IMR-90 (cell line): ENCODE measurements around the gene COG2. TPM values are rescaled to one million over a fixed set of nuclear protein-coding genes. Genes with fewer than 3 reads are reported as not detected.

Source experiments
- ATAC-seq: fragments of 200-7000 bp; cut with Tn5 transposase; 2 replicates; pipeline ENCODE4 v1.9.1; 2020; ENCODE audit warnings: low read depth, mild to moderate bottlenecking, moderate library complexity
- BruUV-seq: library from RNA; stranded (reverse); fragments of 400-500 nt; replicated peaks from 2 replicates; lab custom pipeline; 2021; lab: Mats Ljungman, UMichigan
- CTCF ChIA-PET: fragments of 300-600 bp; formaldehyde crosslinking; extraction: SDS; loops from one replicate; lab custom pipeline; 2021; ENCODE audit warnings: antibody characterized with exemption; lab: Yijun Ruan, JAX
- POLR2A ChIA-PET: fragments of 300-600 bp; sonication (Branson Sonifier 250); formaldehyde crosslinking; loops from one replicate; lab custom pipeline; 2022; ENCODE audit warnings: antibody characterized with exemption; ENCODE audit not compliant: unreplicated experiment; lab: Charles Lee
- DNase-seq: peaks from one replicate; pipeline ENCODE4 v3.0.0; 2013
- H2AFZ ChIP-seq: replicated peaks from 2 replicates; pipeline ENCODE3; 2013; ENCODE audit warnings: low read length, mild to moderate bottlenecking; ENCODE audit not compliant: poor library complexity
- H2AK5ac ChIP-seq: 2 replicates; pipeline ENCODE4 v1.6.1; 2013; ENCODE audit warnings: low read depth, low read length, inconsistent platforms
- H2AK9ac ChIP-seq: replicated peaks from 2 replicates; pipeline ENCODE3; 2013; ENCODE audit warnings: mild to moderate bottlenecking, low read depth, low read length, moderate library complexity; ENCODE audit not compliant: poor library complexity
- H2BK120ac ChIP-seq: 2 replicates; pipeline ENCODE4 v1.6.1; 2013; ENCODE audit warnings: low read depth, low read length, inconsistent platforms
- H2BK15ac ChIP-seq: 3 replicates; pipeline ENCODE4 v1.6.1; 2013; ENCODE audit warnings: low read depth, low read length, inconsistent platforms
- H2BK20ac ChIP-seq: 2 replicates; pipeline ENCODE4 v1.6.1; 2013; ENCODE audit warnings: low read depth, mild to moderate bottlenecking, inconsistent platforms, low read length, moderate library complexity
- H2BK5ac ChIP-seq: 2 replicates; pipeline ENCODE4 v1.6.1; 2013; ENCODE audit warnings: mild to moderate bottlenecking, low read depth, low read length, inconsistent platforms; ENCODE audit not compliant: poor library complexity, severe bottlenecking
- H3K14ac ChIP-seq: replicated peaks from 2 replicates; pipeline ENCODE4 v1.6.1; 2013; ENCODE audit warnings: low read depth, low read length, inconsistent platforms
- H3K18ac ChIP-seq: 2 replicates; pipeline ENCODE4 v1.6.1; 2013; ENCODE audit warnings: low read depth, low read length, control low read depth
- H3K23ac ChIP-seq: 2 replicates; pipeline ENCODE4 v1.6.1; 2013; ENCODE audit warnings: low read depth, low read length, inconsistent platforms
- H3K27ac ChIP-seq: 2 replicates; pipeline ENCODE4 v1.5.1; 2013; ENCODE audit warnings: mild to moderate bottlenecking, control low read depth, low read length; ENCODE audit not compliant: insufficient read depth
- H3K27me3 ChIP-seq: 2 replicates; pipeline ENCODE4 v1.6.1; 2013; ENCODE audit warnings: low read length; ENCODE audit not compliant: control insufficient read depth, insufficient read depth
- H3K36me3 ChIP-seq: 2 replicates; pipeline ENCODE4 v1.6.1; 2013; ENCODE audit warnings: low read length, mixed read lengths; ENCODE audit not compliant: control insufficient read depth, insufficient read depth
- H3K4ac ChIP-seq: 2 replicates; pipeline ENCODE4 v1.6.1; 2013; ENCODE audit warnings: low read depth, low read length, inconsistent platforms
- H3K4me1 ChIP-seq: 2 replicates; pipeline ENCODE4 v1.6.1; 2013; ENCODE audit warnings: low read length, mixed read lengths; ENCODE audit not compliant: control insufficient read depth, insufficient read depth
- H3K4me2 ChIP-seq: 2 replicates; pipeline ENCODE4 v1.6.1; 2013; ENCODE audit warnings: low read depth, mild to moderate bottlenecking, control low read depth, low read length, moderate library complexity
- H3K4me3 ChIP-seq: 2 replicates; pipeline ENCODE4 v1.5.1; 2013; ENCODE audit warnings: low read depth, mild to moderate bottlenecking, control low read depth, low read length, moderate library complexity; ENCODE audit not compliant: insufficient read depth
- H3K56ac ChIP-seq: 2 replicates; pipeline ENCODE4 v1.6.1; 2013; ENCODE audit warnings: low read length, inconsistent platforms; ENCODE audit not compliant: insufficient read depth; ENCODE audit errors: extremely low read depth
- H3K79me1 ChIP-seq, 2 experiments: 2 replicates each; pipeline ENCODE4 v1.6.1; 2013; ENCODE audit warnings: low read length in 2 of 2, inconsistent platforms in 1 of 2, low read depth in 1 of 2
- H3K9ac ChIP-seq: 2 replicates; pipeline ENCODE4 v1.6.1; 2013; ENCODE audit warnings: low read depth, low read length, control low read depth
- H3K9me1 ChIP-seq: 2 replicates; pipeline ENCODE4 v1.6.1; 2013; ENCODE audit warnings: low read length, inconsistent platforms; ENCODE audit not compliant: insufficient read depth
- H3K9me3 ChIP-seq: 2 replicates; pipeline ENCODE4 v1.6.1; 2013; ENCODE audit warnings: low read length; ENCODE audit not compliant: control insufficient read depth, insufficient read depth
- H4K20me1 ChIP-seq: 2 replicates; pipeline ENCODE4 v1.6.1; 2013; ENCODE audit warnings: low read length, inconsistent platforms; ENCODE audit not compliant: insufficient read depth
- H4K5ac ChIP-seq: 2 replicates; pipeline ENCODE4 v1.6.1; 2013; ENCODE audit warnings: mild to moderate bottlenecking, low read depth, low read length, control low read depth
- H4K8ac ChIP-seq, 2 experiments: 2 replicates each; pipeline ENCODE4 v1.6.1; 2013; ENCODE audit warnings: low read depth in 2 of 2, low read length in 2 of 2, control low read depth in 1 of 2, inconsistent platforms in 1 of 2
- H4K91ac ChIP-seq: 2 replicates; pipeline ENCODE4 v1.6.1; 2013; ENCODE audit warnings: low read depth, low read length, inconsistent platforms; ENCODE audit not compliant: insufficient read depth
- CEBPB ChIP-seq: IDR thresholded peaks from 2 replicates; pipeline ENCODE4 v1.6.1; 2012; ENCODE audit warnings: low read depth, low read length, improper control_type of control experiment
- MAFK ChIP-seq: IDR thresholded peaks from 2 replicates; pipeline ENCODE4 v1.6.1; 2012; ENCODE audit warnings: low read depth, low read length, improper control_type of control experiment
- WGBS, 2 experiments: methylation state at CpG; one replicate each; pipeline versions ENCODE4 v1.1.5 to v1.1.7; 2013; ENCODE audit warnings: missing lambda C conversion rate in 2 of 2; ENCODE audit not compliant: insufficient read length in 1 of 2; ENCODE audit errors: extremely low coverage in 2 of 2; 5-methylcytosine and 5-hydroxymethylcytosine counted together
- dilution Hi-C: fragments of 300-500 bp; cut with HindIII; formaldehyde crosslinking; loops from one replicate; pipeline ENCODE4 v1.14.3; 2018; ENCODE audit warnings: low sequenced_read_pairs; ENCODE audit not compliant: unreplicated experiment
- in situ Hi-C: fragments of 300-500 bp; cut with MboI; formaldehyde crosslinking; loops from 3 replicates; pipeline ENCODE4 v1.14.3; 2019; ENCODE audit warnings: low sequenced_read_pairs, inconsistent platforms, mixed read lengths
- intact Hi-C: fragments of 100-400 bp; cut with micrococcal nuclease; formaldehyde crosslinking; loops from 2 replicates; pipeline ENCODE4 v1.10.0; 2022
- polyA plus RNA-seq, 3 experiments: library from polyadenylated mRNA; depleted of rRNA; stranded (reverse); fragments of >200 nt; gene quantifications; 2 replicates each; pipeline ENCODE4 v1.2.3, GENCODE V29; 2012; ENCODE audit warnings: low replicate concordance in 1 of 3
- total RNA-seq: library from RNA; depleted of rRNA; stranded (reverse); fragments of >200 nt; gene quantifications from 2 replicates; pipeline ENCODE4 v1.2.3, GENCODE V29; 2012
- TF ChIP-seq, protein P1 (sequence below): conservative IDR thresholded peaks from 2 replicates; pipeline ENCODE4 v1.5.1; 2012; ENCODE audit warnings: mild to moderate bottlenecking, low read depth, low read length, improper control_type of control experiment

Gene COG2
- total and polyA plus RNA-seq, 2 of the 4 experiments (the other 2 are of a cell fraction), result 9.1 to 16.7 TPM

DNA sequence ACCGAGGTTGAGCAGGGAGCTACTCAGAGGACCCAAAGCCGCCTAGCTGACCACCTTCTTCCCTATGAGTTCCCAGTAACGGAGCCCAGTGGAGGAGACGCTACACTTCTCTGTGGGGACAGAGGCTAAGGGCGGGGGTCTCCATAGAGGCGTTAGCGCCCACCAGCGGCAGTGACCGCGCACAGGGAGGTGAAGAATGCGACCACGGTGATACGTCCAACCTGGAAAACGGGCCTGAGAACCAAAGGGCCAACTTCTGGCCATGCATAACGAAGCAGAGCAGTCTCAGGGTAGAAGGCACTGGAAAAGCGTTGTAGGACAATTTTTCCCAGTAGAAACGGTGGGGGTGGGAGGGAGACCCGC lies 400 bp upstream of the COG2 start:
- Histone ChIP-seq H4K20me1 (peaks cover 5% of the 10 kb centered on the region; the same call in 1 of the 2 replicates), H3K27me3 (peaks cover 12% of the 10 kb centered on the region), H3K27ac (no peak overlapping the region), H2AFZ (peak overlapping the region; percentile 99), H2BK20ac (no peak overlapping the region), H2AK9ac (peak overlapping the region; percentile 70), H2BK15ac (no peak overlapping the region), H4K5ac (no peak overlapping the region), H4K91ac (no peak overlapping the region), H3K4me3 (peak overlapping the region; percentile 30), H3K9me3 (no peaks in the 10 kb centered on the region), H4K8ac (no peak overlapping the region), H3K23ac (no peak overlapping the region), H3K56ac (no peak overlapping the region), H3K18ac (no peak overlapping the region), H3K79me1 (peaks cover 14 to 37% of the 10 kb centered on the region in 2 experiments), H2BK120ac (no peak overlapping the region), H3K4me1 (peaks cover 4% of the 10 kb centered on the region), H2AK5ac (no peak overlapping the region), H3K9ac (no peak overlapping the region), H3K36me3 (no peaks in the 10 kb centered on the region), H2BK5ac (no peak overlapping the region), H3K9me1 (peaks cover 9% of the 10 kb centered on the region), H3K14ac (no peak overlapping the region; the same call in 1 of the 2 replicates), H3K4ac (no peak overlapping the region), H3K4me2 (peak overlapping the region; percentile 80)
- CTCF ChIA-PET, result interaction anchor here (0.6 to 1.7 kb wide), 4 partner anchors 25 to 754 kb away, joined by 3 to 10 read pairs (median 5); no protein-coding TSS in a partner anchor
- ATAC-seq (no peak), DNase-seq (no peak)
- dilution Hi-C loops, result no loop called here
- in situ Hi-C loops, result loop anchor here (10.0 kb wide), 1 partner anchor 133 kb away; no protein-coding TSS in a partner anchor
- intact Hi-C loops, result loop anchor here (1.0 to 5.0 kb wide), 5 partner anchors 131 to 570 kb away; partner anchors contain the start of gene TTC13
- POLR2A ChIA-PET, result no interaction called here
- no TSS peak for BruUV-seq
- no peak for TF ChIP-seq MAFK
- TF ChIP-seq, protein P1, sequence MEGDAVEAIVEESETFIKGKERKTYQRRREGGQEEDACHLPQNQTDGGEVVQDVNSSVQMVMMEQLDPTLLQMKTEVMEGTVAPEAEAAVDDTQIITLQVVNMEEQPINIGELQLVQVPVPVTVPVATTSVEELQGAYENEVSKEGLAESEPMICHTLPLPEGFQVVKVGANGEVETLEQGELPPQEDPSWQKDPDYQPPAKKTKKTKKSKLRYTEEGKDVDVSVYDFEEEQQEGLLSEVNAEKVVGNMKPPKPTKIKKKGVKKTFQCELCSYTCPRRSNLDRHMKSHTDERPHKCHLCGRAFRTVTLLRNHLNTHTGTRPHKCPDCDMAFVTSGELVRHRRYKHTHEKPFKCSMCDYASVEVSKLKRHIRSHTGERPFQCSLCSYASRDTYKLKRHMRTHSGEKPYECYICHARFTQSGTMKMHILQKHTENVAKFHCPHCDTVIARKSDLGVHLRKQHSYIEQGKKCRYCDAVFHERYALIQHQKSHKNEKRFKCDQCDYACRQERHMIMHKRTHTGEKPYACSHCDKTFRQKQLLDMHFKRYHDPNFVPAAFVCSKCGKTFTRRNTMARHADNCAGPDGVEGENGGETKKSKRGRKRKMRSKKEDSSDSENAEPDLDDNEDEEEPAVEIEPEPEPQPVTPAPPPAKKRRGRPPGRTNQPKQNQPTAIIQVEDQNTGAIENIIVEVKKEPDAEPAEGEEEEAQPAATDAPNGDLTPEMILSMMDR, result no peak
- TF ChIP-seq CEBPB, result no peak
- 18% methylated on average over 7 of the region's 18 CpGs; no CpG with 5 or more reads in 1 of the 2 experiments for WGBS, 2 experiments
